ENCODE measurements around the gene AVPI1.
"Not testable (repeated sequence)": the region's sequence is repeated elsewhere in the genome, so short reads cannot be mapped to it uniquely, and the experiment has no call there.

The AVPI1 gene

GRCh38 chr10:97642471-97643159 lies 44.4 kb downstream of the AVPI1 start:
- not testable (repeated sequence) for FAIRE-seq

GRCh38 chr10:97640868-97641811 lies 45.9 kb downstream of the AVPI1 start:
- FAIRE-seq = peak; percentile 42
- DNase-seq (ENCODE audit: insufficient read length, low spot score) = no peak

More at GRCh38 chr10:97642471-97643159, 44.4 kb downstream of the AVPI1 start:
- DNase-seq (ENCODE audit: insufficient read length, low spot score) = not testable (repeated sequence)

GRCh38 chr10:97640174-97640867 lies 46.7 kb downstream of the AVPI1 start, which contains the start of gene PI4K2A:
TSS of gene PI4K2A (plus strand) at chr10:97640671. CDS start at chr10:97640743, 72 bp downstream.
- FAIRE-seq (peak; percentile 99), DNase-seq (ENCODE audit: insufficient read length, low spot score) (peak; percentile 97)

GRCh38 chr10:97639090-97639489 lies 48.0 kb downstream of the AVPI1 start:
- not testable (repeated sequence) for FAIRE-seq; DNase-seq (ENCODE audit: insufficient read length, low spot score)

GRCh38 chr10:97635577-97635976 lies 51.5 kb downstream of the AVPI1 start:
- no peak for FAIRE-seq
- DNase-seq (ENCODE audit: insufficient read length, low spot score) = no peak

- no peak for DNase-seq (ENCODE audit: insufficient read length, low spot score)
- FAIRE-seq = no peak
Observed at GRCh38 chr10:97633921-97634320, 53.1 kb downstream of the AVPI1 start.

GRCh38 chr10:97632949-97633884 lies 53.8 kb downstream of the AVPI1 start, which contains the start of gene MORN4:
TSS of gene MORN4 (minus strand) at chr10:97633500. CDS start at chr10:97619653, 13,847 bp downstream.
- DNase-seq (ENCODE audit: insufficient read length, low spot score) (peak; percentile 80), FAIRE-seq (peak; percentile 64)

GRCh38 chr10:97631098-97631497 lies 55.9 kb downstream of the AVPI1 start:
- FAIRE-seq (no peak), DNase-seq (ENCODE audit: insufficient read length, low spot score) (no peak)

- no peak for DNase-seq (ENCODE audit: insufficient read length, low spot score)
- FAIRE-seq = no peak
Observed at GRCh38 chr10:97629289-97629688, 57.8 kb downstream of the AVPI1 start.

- DNase-seq (ENCODE audit: insufficient read length, low spot score) (no peak), FAIRE-seq (no peak)
Observed at GRCh38 chr10:97628228-97628627, 58.8 kb downstream of the AVPI1 start.

GRCh38 chr10:97627731-97628130 lies 59.3 kb downstream of the AVPI1 start:
- FAIRE-seq (no peak), DNase-seq (ENCODE audit: insufficient read length, low spot score) (no peak)
